Liver (tissue), 3 donors: ENCODE results near the gene IFNGR2.
"Not testable (repeated sequence)": the region's sequence is repeated elsewhere in the genome, so short reads cannot be mapped to it uniquely, and the experiment has no call there.

Experiments used
- ATF3 ChIP-seq: IDR thresholded peaks from 2 replicates; pipeline ENCODE4 v1.6.1; 2016; ENCODE audit warnings: antibody characterized with exemption
- CTCF ChIP-seq: fragments of 150-350 bp; IDR thresholded peaks from 2 replicates; pipeline ENCODE4 v1.5.1; 2017; ENCODE audit warnings: improper control_type of control experiment, low read depth, low read length; ENCODE audit not compliant: missing input control
- YY1 ChIP-seq: IDR thresholded peaks from 2 replicates; pipeline ENCODE4 v1.6.1; 2016; ENCODE audit warnings: antibody characterized with exemption, mild to moderate bottlenecking
- donor health status: healthy.
- donor health status: healthy.

GRCh38 chr21:33363911-33364609 is 39.2 kb upstream of the IFNGR2 start:
- TF ChIP-seq CTCF, ATF3, YY1: not testable (repeated sequence)
